Lung (tissue), 12 donors: Measurements from ENCODE around the gene ERI3. TPM values are rescaled to one million over a fixed set of nuclear protein-coding genes. Genes with fewer than 3 reads are reported as not detected.

Experiments
- ATAC-seq: fragments of 200-7000 bp; cut with Tn5 transposase; one replicate; pipeline ENCODE4 v1.9.1; 2020; ENCODE audit warnings: moderate number of reproducible peaks; ENCODE audit not compliant: insufficient read depth, low FRiP score
- DNase-seq, 3 donors: peaks; one replicate each; pipeline ENCODE4 v3.0.0-alpha.2; 2013 to 2017
- H3K27ac ChIP-seq, 2 donors: one replicate each; pipeline ENCODE4 v1.5.1; 2013; ENCODE audit warnings: mild to moderate bottlenecking in 2 of 2, moderate library complexity in 2 of 2, control low read depth in 1 of 2, inconsistent platforms in 1 of 2, low read depth in 1 of 2, low read length in 1 of 2
- H3K27me3 ChIP-seq, 3 donors: one replicate each; pipeline ENCODE4 v1.5.1; 2013; ENCODE audit warnings: low read length in 2 of 3; ENCODE audit not compliant: control insufficient read depth in 3 of 3, insufficient read depth in 3 of 3
- H3K36me3 ChIP-seq, 4 donors: one replicate each; pipeline ENCODE4 v1.5.1; 2013; ENCODE audit warnings: low read length in 4 of 4, mild to moderate bottlenecking in 1 of 4, moderate library complexity in 1 of 4; ENCODE audit not compliant: control insufficient read depth in 4 of 4, insufficient read depth in 4 of 4
- H3K4me1 ChIP-seq, 5 donors: one replicate each; pipeline ENCODE4 v1.5.1; 2013; ENCODE audit warnings: low read length in 5 of 5, mild to moderate bottlenecking in 2 of 5, moderate library complexity in 1 of 5; ENCODE audit not compliant: control insufficient read depth in 5 of 5, insufficient read depth in 5 of 5
- H3K4me3 ChIP-seq: one replicate; pipeline ENCODE4 v1.5.1; 2013; ENCODE audit warnings: mild to moderate bottlenecking, control low read depth, moderate library complexity
- H3K9ac ChIP-seq, 2 donors: one replicate each; pipeline ENCODE4 v1.5.1; 2013; ENCODE audit warnings: low read length in 2 of 2, control low read depth in 1 of 2; ENCODE audit not compliant: insufficient read depth in 1 of 2
- H3K9me3 ChIP-seq, 4 donors: one replicate each; pipeline ENCODE4 v1.5.1; 2013; ENCODE audit warnings: low read length in 3 of 4, mild to moderate bottlenecking in 1 of 4, moderate library complexity in 1 of 4; ENCODE audit not compliant: control insufficient read depth in 4 of 4, insufficient read depth in 3 of 4
- WGBS, 2 donors: extraction: QIAGEN DNeasy Blood & Tissue Kit; methylation state at CpG; one replicate each; pipeline ENCODE4 v1.1.7; 2013; 5-methylcytosine and 5-hydroxymethylcytosine counted together
- polyA plus RNA-seq, 2 donors: library from polyadenylated mRNA; stranded (reverse); fragments of 200-250 nt; gene quantifications; one replicate each; pipeline ENCODE4 v1.2.1, GENCODE V29; 2013
- total RNA-seq, 2 donors: library from RNA; depleted of rRNA in 1 of 2; stranded (reverse); fragments of >200 nt in 1 of 2; gene quantifications; one replicate each; pipeline ENCODE4 v1.2.1, GENCODE V29; 2014 to 2021
- TF ChIP-seq, protein P1 (sequence below): IDR thresholded peaks from 2 replicates; pipeline ENCODE4 v1.5.1; 2012; ENCODE audit warnings: mild to moderate bottlenecking; ENCODE audit errors: control extremely low read depth, extremely low read depth
- donor health status: control.
- donor health status: control.
- donor health status: Bipolar disorder and iron deficiency.
- donor health status: healthy.
- donor health status: DM: yes; HTN: yes; CAD: no.

ERI3 gene
- total and polyA plus RNA-seq, 4 donors: 26.6 to 56.2 (median 40.8) TPM

DNA sequence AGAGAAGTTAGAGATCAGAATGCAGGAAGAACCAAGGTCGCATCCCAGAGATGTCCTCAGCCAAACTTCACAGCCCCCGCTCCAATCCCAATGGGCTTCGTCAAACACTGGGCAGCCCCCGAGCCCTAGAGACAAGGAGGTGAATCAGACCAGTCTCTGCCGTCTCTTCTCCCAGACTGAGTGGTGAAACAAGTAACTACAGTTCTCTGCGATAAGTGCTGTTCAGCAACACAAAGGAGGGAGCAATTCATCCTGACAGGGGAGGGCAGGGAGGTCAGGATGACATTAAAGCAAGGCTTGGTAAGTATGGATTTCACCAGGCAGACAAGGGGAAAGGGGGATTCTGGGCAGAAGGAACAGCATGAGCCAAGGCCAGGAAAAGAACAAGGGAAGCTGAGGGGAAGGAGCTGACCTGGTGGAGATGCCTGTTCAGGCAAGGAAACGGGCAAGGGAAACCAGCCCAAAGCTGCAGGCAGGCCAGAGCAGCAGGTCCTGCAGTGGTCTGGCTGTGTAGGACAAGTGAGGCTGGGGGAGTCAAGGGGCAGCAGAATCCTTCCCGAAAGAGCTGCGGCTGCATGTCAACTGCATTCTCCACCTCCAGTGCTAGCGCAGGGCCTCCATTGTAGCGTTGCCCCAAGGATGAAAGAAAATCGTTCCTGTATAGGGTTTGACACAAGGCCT is 13.6 kb upstream of the ERI3 start:
- Histone ChIP-seq H3K36me3 (no peaks in the 10 kb centered on the region), H3K27me3 (no peaks in the 10 kb centered on the region), H3K27ac (no peak overlapping the region), H3K9ac (no peak overlapping the region), H3K9me3 (no peaks in the 10 kb centered on the region), H3K4me1 (no peaks in the 10 kb centered on the region), H3K4me3 (no peak overlapping the region)
- no peak for DNase-seq
- TF ChIP-seq, protein P1, sequence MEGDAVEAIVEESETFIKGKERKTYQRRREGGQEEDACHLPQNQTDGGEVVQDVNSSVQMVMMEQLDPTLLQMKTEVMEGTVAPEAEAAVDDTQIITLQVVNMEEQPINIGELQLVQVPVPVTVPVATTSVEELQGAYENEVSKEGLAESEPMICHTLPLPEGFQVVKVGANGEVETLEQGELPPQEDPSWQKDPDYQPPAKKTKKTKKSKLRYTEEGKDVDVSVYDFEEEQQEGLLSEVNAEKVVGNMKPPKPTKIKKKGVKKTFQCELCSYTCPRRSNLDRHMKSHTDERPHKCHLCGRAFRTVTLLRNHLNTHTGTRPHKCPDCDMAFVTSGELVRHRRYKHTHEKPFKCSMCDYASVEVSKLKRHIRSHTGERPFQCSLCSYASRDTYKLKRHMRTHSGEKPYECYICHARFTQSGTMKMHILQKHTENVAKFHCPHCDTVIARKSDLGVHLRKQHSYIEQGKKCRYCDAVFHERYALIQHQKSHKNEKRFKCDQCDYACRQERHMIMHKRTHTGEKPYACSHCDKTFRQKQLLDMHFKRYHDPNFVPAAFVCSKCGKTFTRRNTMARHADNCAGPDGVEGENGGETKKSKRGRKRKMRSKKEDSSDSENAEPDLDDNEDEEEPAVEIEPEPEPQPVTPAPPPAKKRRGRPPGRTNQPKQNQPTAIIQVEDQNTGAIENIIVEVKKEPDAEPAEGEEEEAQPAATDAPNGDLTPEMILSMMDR: no peak
- ATAC-seq: no peak
- WGBS, 2 donors: 85 to 91% methylated on average over 12 of the region's 12 CpGs

DNA sequence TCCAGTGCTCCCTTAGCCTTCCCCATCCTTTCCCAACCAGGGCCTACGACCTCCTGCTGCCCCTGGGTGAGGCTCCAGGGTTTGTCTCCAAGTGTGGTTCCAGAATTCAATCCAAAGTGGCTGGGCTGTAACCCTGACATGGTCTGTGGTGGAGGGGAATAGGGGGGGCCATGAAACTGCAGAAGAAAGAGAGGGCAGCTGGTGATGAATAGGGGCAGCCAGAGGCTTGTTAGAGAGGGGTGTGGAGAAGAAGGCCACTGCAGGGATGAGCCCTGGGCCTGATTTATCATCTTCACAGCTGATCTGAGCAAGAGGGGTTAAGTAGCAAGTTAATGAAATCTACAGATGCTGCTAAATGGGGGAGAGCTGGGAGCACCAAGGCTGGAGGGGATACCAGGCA is 12.9 kb upstream of the ERI3 start:
- Histone ChIP-seq H3K4me1 (no peaks in the 10 kb centered on the region), H3K9ac (no peak overlapping the region), H3K36me3 (no peaks in the 10 kb centered on the region), H3K9me3 (no peaks in the 10 kb centered on the region), H3K27ac (no peak overlapping the region), H3K27me3 (no peaks in the 10 kb centered on the region), H3K4me3 (no peak overlapping the region)
- no peak for ATAC-seq
- TF ChIP-seq, protein P1: no peak
- 81 to 83% methylated on average over 1 of the region's 1 CpG for WGBS, 2 donors
- no peak for DNase-seq

DNA sequence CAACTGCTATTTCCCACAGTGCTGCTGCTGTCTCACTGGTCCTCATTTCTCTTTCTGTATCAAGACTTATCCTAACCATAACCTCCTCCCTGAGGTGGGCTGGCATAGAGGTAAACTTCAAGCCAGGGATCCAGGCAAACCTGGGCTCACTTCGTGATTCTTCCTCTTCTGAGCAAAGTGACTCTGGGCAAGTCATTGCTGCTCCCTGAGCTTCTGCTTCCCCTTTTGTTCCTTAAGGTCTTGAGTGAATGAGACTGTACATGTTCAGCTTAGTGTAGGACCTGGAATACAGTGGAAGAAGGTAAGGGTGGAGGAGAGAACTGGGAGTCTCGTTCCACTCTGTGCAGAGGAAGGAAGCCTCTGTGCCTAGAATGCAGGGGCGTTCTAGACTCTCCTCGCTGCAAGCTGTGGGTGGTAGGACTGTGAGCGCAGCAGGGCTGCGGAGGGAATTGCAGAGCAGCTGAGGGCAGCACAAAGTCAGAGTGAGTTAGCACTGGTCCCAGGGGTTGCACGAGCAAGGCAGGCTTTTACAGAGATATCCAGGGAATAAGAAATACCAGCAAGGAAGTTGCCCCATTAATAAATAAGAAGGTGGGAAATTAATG is 11.4 kb upstream of the ERI3 start:
- no peak for DNase-seq
- H3K27me3 ChIP-seq: no peaks in the 10 kb centered on the region
- ATAC-seq: no peak
- TF ChIP-seq, protein P1: no peak
- no peaks in the 10 kb centered on the region for H3K9me3 ChIP-seq
- no peaks in the 10 kb centered on the region for H3K36me3 ChIP-seq
- 85 to 87% methylated on average over 7 of the region's 7 CpGs for WGBS, 2 donors
- no peak overlapping the region for H3K9ac ChIP-seq
- no peak overlapping the region for H3K4me3 ChIP-seq
- no peak overlapping the region for H3K27ac ChIP-seq
- no peaks in the 10 kb centered on the region for H3K4me1 ChIP-seq

DNA sequence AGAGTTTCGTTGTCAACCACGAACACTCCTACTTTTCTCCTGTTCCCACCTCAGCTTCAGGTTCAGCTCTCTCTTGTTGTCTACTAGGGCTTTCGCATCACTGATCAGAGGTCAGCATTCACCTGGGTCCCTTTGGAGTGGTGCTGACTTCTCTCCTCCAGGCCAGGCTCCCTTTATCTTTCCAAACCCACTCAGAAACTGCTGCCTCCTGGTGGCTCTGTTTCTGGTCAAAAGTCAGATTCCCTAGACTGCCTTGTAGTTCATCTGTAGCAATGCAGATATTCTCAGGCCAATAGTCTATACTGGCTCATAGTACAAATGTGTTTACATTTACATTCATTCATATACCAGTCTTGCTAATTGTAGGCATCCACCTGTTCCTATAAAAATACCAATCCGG is 6.4 kb upstream of the ERI3 start:
- Histone ChIP-seq H3K27me3 (no peaks in the 10 kb centered on the region), H3K9me3 (no peaks in the 10 kb centered on the region), H3K4me3 (no peak overlapping the region), H3K9ac (no peak overlapping the region), H3K36me3 (no peaks in the 10 kb centered on the region), H3K27ac (no peak overlapping the region), H3K4me1 (no peaks in the 10 kb centered on the region)
- ATAC-seq (no peak), DNase-seq (no peak)
- 74% methylated on average over 4 of the region's 4 CpGs for WGBS, 2 donors
- TF ChIP-seq, protein P1: no peak
